PC-9 (cell line): ENCODE measurements around the gene WNK1. TPM values are rescaled to one million over a fixed set of nuclear protein-coding genes. Genes with fewer than 3 reads are reported as not detected.

ENCODE experiments used
- BruUV-seq: library from RNA; stranded (reverse); fragments of 400-500 nt; replicated peaks from 2 replicates; lab custom pipeline; 2021; lab: Mats Ljungman, UMichigan
- CTCF ChIA-PET: fragments of 300-600 bp; sonication (Branson Sonifier 250); formaldehyde crosslinking; loops from one replicate; lab custom pipeline; 2022; ENCODE audit warnings: antibody characterized with exemption; lab: Charles Lee
- POLR2A ChIA-PET: fragments of 300-600 bp; sonication (Branson Sonifier 250); formaldehyde crosslinking; loops from one replicate; lab custom pipeline; 2022; ENCODE audit warnings: antibody characterized with exemption; ENCODE audit not compliant: unreplicated experiment; lab: Charles Lee
- DNase-seq, 2 experiments: peaks; one replicate each; pipeline versions ENCODE4 v3.0.0 to v3.0.0-alpha.2; 2015 to 2022; ENCODE audit warnings: mixed read lengths in 1 of 2
- H2AFZ ChIP-seq: fragments of 200-600 bp; sonication (generic); 2 replicates; pipeline ENCODE4 v1.8.1; 2017; ENCODE audit warnings: antibody characterized with exemption
- H3F3A ChIP-seq: fragments of 200-600 bp; sonication (generic); 2 replicates; pipeline ENCODE4 v1.8.1; 2017; ENCODE audit warnings: antibody characterized with exemption, mild to moderate bottlenecking, low read depth; ENCODE audit not compliant: insufficient read depth
- H3K27ac ChIP-seq: fragments of 200-600 bp; sonication (generic); 2 replicates; pipeline ENCODE4 v1.6.1; 2016; ENCODE audit warnings: mixed run types
- H3K27me3 ChIP-seq: fragments of 200-600 bp; sonication (generic); 2 replicates; pipeline ENCODE4 v1.6.1; 2016; ENCODE audit warnings: low read depth, mixed run types; ENCODE audit not compliant: insufficient read depth
- H3K36me3 ChIP-seq: fragments of 200-600 bp; sonication (generic); 2 replicates; pipeline ENCODE4 v1.6.1; 2016; ENCODE audit warnings: low read depth, mixed run types
- H3K4me1 ChIP-seq: fragments of 200-600 bp; sonication (generic); replicated peaks from 2 replicates; pipeline ENCODE4 v1.6.1; 2016; ENCODE audit warnings: mixed run types; ENCODE audit not compliant: insufficient read depth
- H3K4me2 ChIP-seq: fragments of 200-600 bp; sonication (generic); 2 replicates; pipeline ENCODE4 v1.6.1; 2017; ENCODE audit warnings: mixed run types
- H3K4me3 ChIP-seq: fragments of 200-600 bp; sonication (generic); 2 replicates; pipeline ENCODE4 v1.6.1; 2016; ENCODE audit warnings: mixed run types
- H3K79me2 ChIP-seq: fragments of 200-600 bp; sonication (generic); 2 replicates; pipeline ENCODE4 v1.6.1; 2017; ENCODE audit warnings: low read depth, mixed run types
- H3K9me2 ChIP-seq: fragments of 200-600 bp; sonication (generic); 2 replicates; pipeline ENCODE4 v1.8.1; 2017; ENCODE audit warnings: mild to moderate bottlenecking; ENCODE audit not compliant: insufficient read depth
- H3K9me3 ChIP-seq: fragments of 200-600 bp; sonication (generic); 2 replicates; pipeline ENCODE4 v1.8.1; 2016; ENCODE audit warnings: low read depth; ENCODE audit not compliant: insufficient read depth
- H4K20me1 ChIP-seq: fragments of 200-600 bp; sonication (generic); 2 replicates; pipeline ENCODE4 v1.8.1; 2017; ENCODE audit not compliant: insufficient read depth
- EZH2 ChIP-seq: fragments of 200-600 bp; sonication (generic); IDR thresholded peaks from 2 replicates; pipeline ENCODE4 v1.8.0; 2017; ENCODE audit warnings: antibody characterized with exemption, low read depth
- intact Hi-C: fragments of 100-400 bp; cut with micrococcal nuclease; formaldehyde crosslinking; loops from one replicate; pipeline ENCODE4 v1.10.0; 2022; ENCODE audit not compliant: unreplicated experiment
- total RNA-seq: library from RNA; stranded (reverse); gene quantifications from 2 replicates; pipeline ENCODE4 v1.2.3, GENCODE V29; 2021
- TF ChIP-seq, protein P1 (sequence below): fragments of 200-600 bp; sonication (generic); conservative IDR thresholded peaks from 2 replicates; pipeline ENCODE4 v1.6.1; 2017; ENCODE audit warnings: mixed run types, antibody characterized with exemption, mild to moderate bottlenecking, moderate library complexity

Gene WNK1
- total RNA-seq, 1 experiment from 2014 or later, result 142 TPM

DNA sequence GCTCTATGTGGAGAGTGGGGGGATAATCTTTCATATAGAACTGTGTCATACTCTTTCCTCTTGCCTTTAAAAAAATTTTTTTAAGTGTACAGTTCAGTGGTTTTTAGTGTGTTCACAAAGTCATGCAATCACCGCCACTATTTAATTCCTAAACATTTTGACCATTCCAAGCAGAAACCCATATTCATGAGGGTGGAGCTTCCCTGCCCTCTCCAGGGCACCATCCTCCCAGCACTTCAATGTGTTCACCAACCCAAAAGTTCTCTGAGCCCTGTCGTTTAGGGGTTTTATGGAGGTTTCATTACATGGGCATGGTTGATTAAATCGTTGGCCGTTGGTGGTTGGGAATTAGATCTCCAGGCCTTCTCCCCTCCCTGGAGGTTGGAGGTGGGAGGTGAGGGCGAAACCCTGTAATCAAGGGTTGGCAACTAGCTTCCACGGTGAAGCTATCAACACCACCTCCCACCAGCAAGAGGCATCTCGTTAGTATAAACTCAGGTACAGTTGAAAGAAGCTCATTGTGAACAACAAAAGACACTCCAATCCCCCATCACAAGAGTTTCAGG is 42.8 kb upstream of the WNK1 start:
- peaks cover 11% of the 10 kb centered on the region for H3K4me1 ChIP-seq
- H3K79me2 ChIP-seq, result no peaks in the 10 kb centered on the region
- no peak for DNase-seq
- H3K9me2 ChIP-seq, result no peaks in the 10 kb centered on the region
- H3K36me3 ChIP-seq, result no peaks in the 10 kb centered on the region
- H3K27me3 ChIP-seq, result no peaks in the 10 kb centered on the region
- no peak for TF ChIP-seq EZH2
- TF ChIP-seq, protein P1, sequence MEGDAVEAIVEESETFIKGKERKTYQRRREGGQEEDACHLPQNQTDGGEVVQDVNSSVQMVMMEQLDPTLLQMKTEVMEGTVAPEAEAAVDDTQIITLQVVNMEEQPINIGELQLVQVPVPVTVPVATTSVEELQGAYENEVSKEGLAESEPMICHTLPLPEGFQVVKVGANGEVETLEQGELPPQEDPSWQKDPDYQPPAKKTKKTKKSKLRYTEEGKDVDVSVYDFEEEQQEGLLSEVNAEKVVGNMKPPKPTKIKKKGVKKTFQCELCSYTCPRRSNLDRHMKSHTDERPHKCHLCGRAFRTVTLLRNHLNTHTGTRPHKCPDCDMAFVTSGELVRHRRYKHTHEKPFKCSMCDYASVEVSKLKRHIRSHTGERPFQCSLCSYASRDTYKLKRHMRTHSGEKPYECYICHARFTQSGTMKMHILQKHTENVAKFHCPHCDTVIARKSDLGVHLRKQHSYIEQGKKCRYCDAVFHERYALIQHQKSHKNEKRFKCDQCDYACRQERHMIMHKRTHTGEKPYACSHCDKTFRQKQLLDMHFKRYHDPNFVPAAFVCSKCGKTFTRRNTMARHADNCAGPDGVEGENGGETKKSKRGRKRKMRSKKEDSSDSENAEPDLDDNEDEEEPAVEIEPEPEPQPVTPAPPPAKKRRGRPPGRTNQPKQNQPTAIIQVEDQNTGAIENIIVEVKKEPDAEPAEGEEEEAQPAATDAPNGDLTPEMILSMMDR, result no peak
- H3F3A ChIP-seq, result peaks cover 12% of the 10 kb centered on the region; the same call in 1 of the 2 replicates
- H3K27ac ChIP-seq, result no peak overlapping the region
- H3K4me3 ChIP-seq, result no peak overlapping the region
- ChIA-PET CTCF (interaction anchor here (0.5 kb wide), 1 partner anchor 10 kb away, joined by 4 read pairs; no protein-coding TSS in a partner anchor), POLR2A (no interaction called here)
- no peak overlapping the region for H2AFZ ChIP-seq
- BruUV-seq, result no TSS peak
- no peaks in the 10 kb centered on the region for H4K20me1 ChIP-seq
- H3K4me2 ChIP-seq, result no peak overlapping the region
- no peaks in the 10 kb centered on the region for H3K9me3 ChIP-seq
- intact Hi-C loops, result no loop called here

- TF ChIP-seq EZH2, result no peak
- TF ChIP-seq, protein P1, result no peak
Measured at GRCh38 chr12:712172-712863, 40.1 kb upstream of the WNK1 start.

GRCh38 chr12:713281-713875 is 39.0 kb upstream of the WNK1 start:
- Histone ChIP-seq H3K27me3 (no peaks in the 10 kb centered on the region), H3K4me2 (no peak overlapping the region), H3K79me2 (no peaks in the 10 kb centered on the region), H3K9me3 (no peaks in the 10 kb centered on the region), H3K27ac (no peak overlapping the region), H3K4me1 (peaks cover 11% of the 10 kb centered on the region), H3K9me2 (no peaks in the 10 kb centered on the region), H2AFZ (no peak overlapping the region), H4K20me1 (no peaks in the 10 kb centered on the region), H3K36me3 (no peaks in the 10 kb centered on the region), H3K4me3 (no peak overlapping the region), H3F3A (peaks cover 12% of the 10 kb centered on the region; the same call in 1 of the 2 replicates)
- ChIA-PET CTCF (interaction anchor here (0.6 to 0.9 kb wide), 3 partner anchors 81 to 101 kb away, joined by 6 to 11 read pairs (median 9); no protein-coding TSS in a partner anchor), POLR2A (interaction anchor here (0.7 kb wide), 1 partner anchor 42 kb away, joined by 4 read pairs; no protein-coding TSS in a partner anchor)
- TF ChIP-seq, protein P1, result no peak
- no peak for TF ChIP-seq EZH2
- intact Hi-C loops, result loop anchor here (2.0 kb wide), 1 partner anchor 81 kb away; no protein-coding TSS in a partner anchor
- no TSS peak for BruUV-seq
- DNase-seq, result no peak

More at GRCh38 chr12:712172-712863, 40.1 kb upstream of the WNK1 start:
- Histone ChIP-seq H3K27me3 (no peaks in the 10 kb centered on the region), H4K20me1 (no peaks in the 10 kb centered on the region), H2AFZ (peak overlapping the region; percentile 6; the same call in 1 of the 2 replicates), H3K4me2 (peak overlapping the region; percentile 40), H3K4me3 (no peak overlapping the region), H3K79me2 (no peaks in the 10 kb centered on the region), H3K4me1 (peaks cover 11% of the 10 kb centered on the region), H3K36me3 (no peaks in the 10 kb centered on the region), H3K9me2 (no peaks in the 10 kb centered on the region), H3K9me3 (no peaks in the 10 kb centered on the region), H3F3A (peaks cover 12% of the 10 kb centered on the region; the same call in 1 of the 2 replicates), H3K27ac (peak overlapping the region; percentile 31)
- no TSS peak for BruUV-seq
- intact Hi-C loops, result loop anchor here (2.0 kb wide), 1 partner anchor 80 kb away; no protein-coding TSS in a partner anchor
- DNase-seq, result peak; percentile 25 to 69
- ChIA-PET CTCF (interaction anchor here (0.6 to 1.1 kb wide), 6 partner anchors 12 to 104 kb away, joined by 3 to 11 read pairs (median 6); no protein-coding TSS in a partner anchor), POLR2A (interaction anchor here (0.6 to 0.7 kb wide), 3 partner anchors 38 to 257 kb away, joined by 3 to 6 read pairs (median 5); no protein-coding TSS in a partner anchor)
